Uterus (tissue), 2 donors: ENCODE data around the gene CDH2.

Experiments used
- CTCF ChIP-seq, 4 experiments: fragments of 200-600 bp in 2 of 4; fragments of 450-650 bp in 2 of 4; sonication (generic) in 2 of 4; IDR thresholded peaks; one replicate each; pipeline ENCODE4 v1.5.1; 2016 to 2019; ENCODE audit warnings: antibody characterized with exemption in 4 of 4, mild to moderate bottlenecking in 2 of 4, moderate library complexity in 1 of 4
- POLR2A ChIP-seq, 2 donors: fragments of 450-650 bp; IDR thresholded peaks; one replicate each; pipeline ENCODE4 v1.6.1; 2016; ENCODE audit warnings: antibody characterized with exemption in 2 of 2, mild to moderate bottlenecking in 1 of 2, moderate library complexity in 1 of 2

DNA sequence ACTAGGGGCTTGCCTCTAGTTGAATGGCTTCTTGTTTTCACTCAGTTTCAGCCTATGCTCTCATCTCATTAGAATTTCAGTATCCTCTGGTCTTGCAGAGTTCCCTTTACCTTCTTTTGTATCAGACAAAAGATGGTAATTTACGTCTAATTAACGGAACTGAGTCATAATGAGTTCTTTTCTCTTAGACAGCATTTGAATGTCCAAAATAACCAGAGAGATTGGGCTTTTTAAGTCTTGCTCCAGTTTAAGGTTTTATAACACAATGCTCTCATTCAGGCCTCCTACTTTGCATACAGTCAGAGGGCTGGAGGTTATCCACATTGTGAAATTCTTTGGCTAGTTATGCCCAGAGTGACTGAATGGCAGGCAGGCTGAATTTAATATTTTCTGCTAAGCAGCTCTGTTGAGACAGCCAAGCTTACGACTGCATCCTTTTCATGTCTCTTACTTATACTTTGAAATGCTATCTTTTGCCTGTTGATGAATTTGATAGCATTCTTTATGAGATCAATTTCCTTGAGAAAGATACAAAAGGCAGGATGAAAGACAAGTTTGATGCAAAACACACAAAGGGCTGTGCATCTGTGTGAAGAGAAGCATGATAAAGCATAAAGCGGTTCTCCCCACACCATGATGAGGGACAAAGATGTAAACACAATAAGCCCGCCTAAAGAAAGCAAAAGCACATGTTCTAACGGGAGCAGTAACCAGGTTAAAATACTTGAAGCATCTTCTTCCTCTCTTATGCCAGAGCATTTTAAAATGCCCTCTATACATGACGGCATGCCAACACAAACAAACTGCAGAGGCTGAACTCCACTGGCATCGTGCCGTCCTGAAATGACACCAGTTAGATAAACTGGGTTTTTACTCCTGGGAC, 90.0 kb downstream of the CDH2 start:
- TF ChIP-seq CTCF (IDR thresholded peaks at IDR 0.05) (no peak), POLR2A (IDR thresholded peaks at IDR 0.05) (no peak)
